H9 (cell line): ENCODE data around the gene LRRC7. TPM values are rescaled to one million over a fixed set of nuclear protein-coding genes. Genes with fewer than 3 reads are reported as not detected.

Source experiments
- DNase-seq: peaks from one replicate; pipeline ENCODE4 v3.0.0-alpha.2; 2017
- H2AFZ ChIP-seq: one replicate; pipeline ENCODE4 v1.6.1; 2013; ENCODE audit warnings: mild to moderate bottlenecking, low read length, control low read depth, moderate library complexity
- H2AK5ac ChIP-seq: 2 replicates; pipeline ENCODE4 v1.6.1; 2013; ENCODE audit warnings: low read length, control low read depth, mixed read lengths; ENCODE audit not compliant: insufficient read length
- H2BK120ac ChIP-seq: one replicate; pipeline ENCODE4 v1.6.1; 2013; ENCODE audit warnings: low read depth, mild to moderate bottlenecking, low read length, control low read depth, inconsistent platforms; ENCODE audit not compliant: poor library complexity, severe bottlenecking
- H2BK12ac ChIP-seq: 2 replicates; pipeline ENCODE4 v1.6.1; 2013; ENCODE audit warnings: low read length, control low read depth, mixed read lengths, low read depth; ENCODE audit not compliant: insufficient read length
- H2BK15ac ChIP-seq: 2 replicates; pipeline ENCODE4 v1.6.1; 2013; ENCODE audit warnings: low read depth, low read length, control low read depth
- H2BK20ac ChIP-seq: one replicate; pipeline ENCODE4 v1.6.1; 2013; ENCODE audit warnings: low read depth, mild to moderate bottlenecking, low read length, control low read depth, inconsistent platforms; ENCODE audit not compliant: poor library complexity, severe bottlenecking
- H2BK5ac ChIP-seq: 2 replicates; pipeline ENCODE4 v1.6.1; 2013; ENCODE audit warnings: low read length, control low read depth, mixed read lengths; ENCODE audit not compliant: insufficient read length
- H3K14ac ChIP-seq: 2 replicates; pipeline ENCODE4 v1.6.1; 2013; ENCODE audit warnings: low read length, control low read depth; ENCODE audit not compliant: insufficient read depth
- H3K18ac ChIP-seq: 2 replicates; pipeline ENCODE4 v1.6.1; 2013; ENCODE audit warnings: low read depth, mild to moderate bottlenecking, mixed read lengths, low read length, control low read depth; ENCODE audit not compliant: insufficient read length
- H3K23ac ChIP-seq: 2 replicates; pipeline ENCODE4 v1.6.1; 2013; ENCODE audit warnings: low read length, control low read depth, mixed read lengths, low read depth; ENCODE audit not compliant: insufficient read length
- H3K23me2 ChIP-seq: 2 replicates; pipeline ENCODE4 v1.6.1; 2013; ENCODE audit warnings: low read depth, mild to moderate bottlenecking, mixed read lengths, low read length, control low read depth; ENCODE audit not compliant: insufficient read length, poor library complexity, severe bottlenecking
- H3K27ac ChIP-seq: 2 replicates; pipeline ENCODE4 v1.5.1; 2013; ENCODE audit warnings: low read length, control low read depth, mixed read lengths, low read depth; ENCODE audit not compliant: insufficient read length
- H3K27me3 ChIP-seq: 2 replicates; pipeline ENCODE4 v1.6.1; 2013; ENCODE audit warnings: low read length, control low read depth, inconsistent platforms; ENCODE audit not compliant: insufficient read depth
- H3K4ac ChIP-seq: 2 replicates; pipeline ENCODE4 v1.6.1; 2013; ENCODE audit warnings: low read depth, mild to moderate bottlenecking, control low read depth, inconsistent platforms, low read length, moderate library complexity
- H3K4me1 ChIP-seq: 2 replicates; pipeline ENCODE4 v1.6.1; 2013; ENCODE audit warnings: low read length, control low read depth, inconsistent platforms; ENCODE audit not compliant: insufficient read depth
- H3K4me2 ChIP-seq: 2 replicates; pipeline ENCODE4 v1.6.1; 2013; ENCODE audit warnings: low read length, control low read depth, mixed read lengths; ENCODE audit not compliant: insufficient read length, insufficient read depth
- H3K56ac ChIP-seq: 2 replicates; pipeline ENCODE4 v1.6.1; 2013; ENCODE audit warnings: low read depth, mild to moderate bottlenecking, mixed read lengths, low read length, control low read depth; ENCODE audit not compliant: insufficient read length
- H3K79me1 ChIP-seq: 2 replicates; pipeline ENCODE4 v1.6.1; 2013; ENCODE audit warnings: low read depth, mild to moderate bottlenecking, moderate library complexity, low read length, control low read depth, inconsistent platforms; ENCODE audit not compliant: insufficient read depth, poor library complexity, severe bottlenecking
- H3K79me2 ChIP-seq: 2 replicates; pipeline ENCODE4 v1.6.1; 2013; ENCODE audit warnings: low read length, control low read depth, inconsistent platforms; ENCODE audit not compliant: insufficient read depth
- H3K9ac ChIP-seq: 2 replicates; pipeline ENCODE4 v1.6.1; 2013; ENCODE audit warnings: low read length, control low read depth, mixed read lengths; ENCODE audit not compliant: insufficient read length; ENCODE audit errors: extremely low read depth
- H3K9me3 ChIP-seq: one replicate; pipeline ENCODE4 v1.6.1; 2013; ENCODE audit warnings: low read depth, low read length, inconsistent platforms; ENCODE audit not compliant: control insufficient read depth
- H3T11ph ChIP-seq: one replicate; pipeline ENCODE4 v1.6.1; 2013; ENCODE audit warnings: mild to moderate bottlenecking, low read length, control low read depth, inconsistent platforms
- H4K20me1 ChIP-seq: one replicate; pipeline ENCODE4 v1.6.1; 2013; ENCODE audit not compliant: control insufficient read depth, insufficient read length, insufficient read depth
- H4K5ac ChIP-seq: 2 replicates; pipeline ENCODE4 v1.6.1; 2013; ENCODE audit warnings: low read depth, mild to moderate bottlenecking, mixed read lengths, low read length, control low read depth; ENCODE audit not compliant: insufficient read length
- H4K8ac ChIP-seq: replicated peaks from 2 replicates; pipeline ENCODE4 v1.6.1; 2013; ENCODE audit warnings: low read length, control low read depth, mixed read lengths, low read depth; ENCODE audit not compliant: insufficient read length
- H4K91ac ChIP-seq: 2 replicates; pipeline ENCODE4 v1.6.1; 2013; ENCODE audit warnings: low read depth, mild to moderate bottlenecking, moderate library complexity, mixed read lengths, low read length, control low read depth; ENCODE audit not compliant: insufficient read length
- H3K27ac Mint-ChIP-seq, 3 experiments: 2 replicates in 2 of 3; 3 replicates in 1 of 3; pipeline ENCODE4 v1.8.0; 2020 to 2021; ENCODE audit warnings: mixed read lengths in 3 of 3, mild to moderate bottlenecking in 1 of 3, moderate library complexity in 1 of 3
- H3K27me3 Mint-ChIP-seq: 2 replicates; pipeline ENCODE4 v1.8.0; 2021; ENCODE audit warnings: low read depth, mild to moderate bottlenecking, moderate library complexity, mixed read lengths
- H3K36me3 Mint-ChIP-seq, 3 experiments: 2 replicates in 2 of 3; 3 replicates in 1 of 3; pipeline ENCODE4 v1.8.0; 2020 to 2021; ENCODE audit warnings: low read depth in 3 of 3, mixed read lengths in 3 of 3; ENCODE audit not compliant: insufficient read depth in 1 of 3
- H3K4me1 Mint-ChIP-seq, 2 experiments: 2 replicates each; pipeline ENCODE4 v1.8.0; 2020; ENCODE audit warnings: mixed read lengths in 2 of 2
- H3K4me3 Mint-ChIP-seq, 2 experiments: 2 replicates in 1 of 2; 3 replicates in 1 of 2; pipeline ENCODE4 v1.8.0; 2020 to 2021; ENCODE audit warnings: mild to moderate bottlenecking in 2 of 2, mixed read lengths in 2 of 2, moderate library complexity in 1 of 2
- H3K9me3 Mint-ChIP-seq, 2 experiments: 2 replicates in 1 of 2; 3 replicates in 1 of 2; pipeline ENCODE4 v1.8.0; 2020; ENCODE audit warnings: mild to moderate bottlenecking in 2 of 2, mixed read lengths in 2 of 2, moderate library complexity in 1 of 2
- WGBS: extraction: QIAGEN DNeasy Blood & Tissue Kit; methylation state at CpG from one replicate; pipeline ENCODE4 v1.1.7; 2013; ENCODE audit warnings: missing lambda C conversion rate, low lambda C conversion rate, mixed read lengths; ENCODE audit not compliant: insufficient read length; ENCODE audit errors: extremely low coverage; 5-methylcytosine and 5-hydroxymethylcytosine counted together
- total RNA-seq: library from RNA; stranded (reverse); gene quantifications from 2 replicates; pipeline ENCODE4 v1.2.1, GENCODE V29; 2021
- TF ChIP-seq, protein P1 (sequence below): fragments of 200-600 bp; sonication (generic); conservative IDR thresholded peaks from 3 replicates; pipeline ENCODE4 v1.8.0; 2021; ENCODE audit warnings: antibody characterized with exemption, mild to moderate bottlenecking

LRRC7 gene
- total RNA-seq, 1 experiment from 2014 or later: not detected

GRCh38 chr1:70171512-70171911, 603.8 kb downstream of the LRRC7 start:
- Histone ChIP-seq H2BK15ac (no peak overlapping the region), H3K9ac (no peak overlapping the region), H2BK12ac (no peak overlapping the region), H3K56ac (no peak overlapping the region), H3K18ac (no peak overlapping the region), H4K91ac (no peak overlapping the region), H3K27me3 (no peaks in the 10 kb centered on the region), H3T11ph (no peak overlapping the region), H2AK5ac (no peak overlapping the region), H4K5ac (no peak overlapping the region), H3K23ac (no peak overlapping the region), H3K4ac (no peak overlapping the region), H3K23me2 (no peaks in the 10 kb centered on the region), H3K79me1 (no peaks in the 10 kb centered on the region), H2BK5ac (no peak overlapping the region), H2BK120ac (no peak overlapping the region), H3K4me1 (no peaks in the 10 kb centered on the region), H2BK20ac (no peak overlapping the region), H3K9me3 (no peaks in the 10 kb centered on the region), H3K79me2 (no peaks in the 10 kb centered on the region), H4K20me1 (no peaks in the 10 kb centered on the region), H3K14ac (no peak overlapping the region), H3K4me2 (no peak overlapping the region), H2AFZ (no peak overlapping the region), H3K27ac (no peak overlapping the region), H4K8ac (no peak overlapping the region)
- H3K27me3 Mint-ChIP-seq: no peaks in the 10 kb centered on the region
- peaks cover 2 to 5% of the 10 kb centered on the region in 2 experiments; a peak in 1 of 4 replicates for H3K4me1 Mint-ChIP-seq
- TF ChIP-seq, protein P1, sequence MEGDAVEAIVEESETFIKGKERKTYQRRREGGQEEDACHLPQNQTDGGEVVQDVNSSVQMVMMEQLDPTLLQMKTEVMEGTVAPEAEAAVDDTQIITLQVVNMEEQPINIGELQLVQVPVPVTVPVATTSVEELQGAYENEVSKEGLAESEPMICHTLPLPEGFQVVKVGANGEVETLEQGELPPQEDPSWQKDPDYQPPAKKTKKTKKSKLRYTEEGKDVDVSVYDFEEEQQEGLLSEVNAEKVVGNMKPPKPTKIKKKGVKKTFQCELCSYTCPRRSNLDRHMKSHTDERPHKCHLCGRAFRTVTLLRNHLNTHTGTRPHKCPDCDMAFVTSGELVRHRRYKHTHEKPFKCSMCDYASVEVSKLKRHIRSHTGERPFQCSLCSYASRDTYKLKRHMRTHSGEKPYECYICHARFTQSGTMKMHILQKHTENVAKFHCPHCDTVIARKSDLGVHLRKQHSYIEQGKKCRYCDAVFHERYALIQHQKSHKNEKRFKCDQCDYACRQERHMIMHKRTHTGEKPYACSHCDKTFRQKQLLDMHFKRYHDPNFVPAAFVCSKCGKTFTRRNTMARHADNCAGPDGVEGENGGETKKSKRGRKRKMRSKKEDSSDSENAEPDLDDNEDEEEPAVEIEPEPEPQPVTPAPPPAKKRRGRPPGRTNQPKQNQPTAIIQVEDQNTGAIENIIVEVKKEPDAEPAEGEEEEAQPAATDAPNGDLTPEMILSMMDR: no peak
- no peak for DNase-seq
- WGBS: no CpG with 5 or more reads among the region's 1 CpG
- no peak overlapping the region for H3K4me3 Mint-ChIP-seq
- H3K36me3 Mint-ChIP-seq: peaks cover 0 to 6% (median 0%) of the 10 kb centered on the region in 3 experiments; a peak in 1 of 7 replicates
- no peaks in the 10 kb centered on the region for H3K9me3 Mint-ChIP-seq
- H3K27ac Mint-ChIP-seq: no peak overlapping the region
